Urinary bladder (tissue), 4 donors: Measurements from ENCODE around the gene MYF6. TPM values are rescaled to one million over a fixed set of nuclear protein-coding genes. Genes with fewer than 3 reads are reported as not detected.

Experiments used
- DNase-seq: peaks from one replicate; pipeline ENCODE4 v3.0.0-alpha.2; 2015; ENCODE audit errors: extremely low spot score
- H3K27ac ChIP-seq: one replicate; pipeline ENCODE4 v1.5.1; 2013; ENCODE audit warnings: low read depth, mild to moderate bottlenecking, moderate library complexity
- H3K36me3 ChIP-seq: one replicate; pipeline ENCODE4 v1.6.1; 2013; ENCODE audit warnings: mild to moderate bottlenecking, moderate library complexity; ENCODE audit not compliant: insufficient read depth
- H3K4me1 ChIP-seq: one replicate; pipeline ENCODE4 v1.6.1; 2013; ENCODE audit warnings: mild to moderate bottlenecking, moderate library complexity; ENCODE audit not compliant: insufficient read depth
- H3K4me3 ChIP-seq: one replicate; pipeline ENCODE4 v1.5.1; 2013; ENCODE audit warnings: low read depth, low read length
- WGBS: extraction: QIAGEN DNeasy Blood & Tissue Kit; methylation state at CpG from one replicate; pipeline ENCODE4 v1.1.7; 2013; 5-methylcytosine and 5-hydroxymethylcytosine counted together
- polyA plus RNA-seq: library from polyadenylated mRNA; stranded (reverse); fragments of 200-250 nt; gene quantifications from one replicate; pipeline ENCODE4 v1.2.3, GENCODE V29; 2013
- total RNA-seq: library from RNA; depleted of rRNA; stranded (reverse); fragments of >200 nt; gene quantifications from one replicate; pipeline ENCODE4 v1.2.3, GENCODE V29; 2014
- donor health status: healthy with polysubstance abuse.
- donor health status: healthy.

Gene MYF6
- total and polyA plus RNA-seq, 2 donors: 8.6 TPM; not detected in 1

DNA sequence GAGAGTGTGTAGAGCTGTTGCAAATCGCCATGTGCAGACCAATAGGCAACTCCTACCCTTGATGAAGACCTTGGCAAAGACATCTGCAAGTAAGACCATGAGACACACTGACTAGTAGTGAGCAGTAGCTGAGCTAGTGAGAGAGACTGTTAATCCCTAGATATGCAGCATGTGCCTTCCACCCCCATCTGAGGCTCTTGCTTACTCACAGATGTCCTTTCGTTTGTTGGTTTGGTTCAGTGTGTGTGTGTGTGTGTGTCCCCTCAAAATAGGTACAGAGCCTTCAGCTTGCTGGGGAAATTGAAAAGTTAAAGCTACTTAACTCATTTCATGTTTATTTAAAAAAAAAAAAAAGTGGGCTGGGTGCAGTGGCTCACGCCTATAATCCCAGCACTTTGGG is 46.8 kb downstream of the MYF6 start:
- DNase-seq: no peak
- Histone ChIP-seq H3K27ac (no peak overlapping the region), H3K36me3 (no peaks in the 10 kb centered on the region), H3K4me3 (no peak overlapping the region), H3K4me1 (no peaks in the 10 kb centered on the region)
- 97% methylated on average over 3 of the region's 3 CpGs for WGBS

DNA sequence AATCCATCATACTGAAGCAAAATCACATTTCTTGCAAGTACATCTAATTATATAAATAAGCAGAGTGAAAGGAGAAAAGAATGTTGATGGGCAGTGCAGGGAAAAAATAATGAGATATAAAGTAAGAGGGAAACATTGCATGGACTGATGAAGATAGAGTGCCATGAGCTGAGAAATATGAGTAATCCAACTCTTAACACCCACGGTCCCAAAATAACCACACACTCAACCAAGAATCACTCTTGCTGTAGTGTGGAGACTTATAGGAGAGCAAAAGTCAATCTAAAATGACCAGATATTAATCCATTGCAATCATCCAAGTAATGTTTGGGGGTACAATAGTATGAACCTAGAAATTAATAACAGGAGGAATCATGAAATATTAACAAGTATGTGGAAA is 49.4 kb downstream of the MYF6 start:
- H3K27ac ChIP-seq: no peak overlapping the region
- no peaks in the 10 kb centered on the region for H3K4me1 ChIP-seq
- WGBS: 88% methylated on average over 1 of the region's 1 CpG
- H3K4me3 ChIP-seq: no peak overlapping the region
- no peak for DNase-seq
- no peaks in the 10 kb centered on the region for H3K36me3 ChIP-seq

Other genes starting within 250 kb of the MYF6 start
- 5.4 TPM for gene MYF5, start 9.3 kb downstream of the MYF6 start, total RNA-seq
- gene MYF5, start 9.3 kb downstream of the MYF6 start, polyA plus RNA-seq: not detected
- 31.2 TPM for gene LIN7A, start 230.3 kb downstream of the MYF6 start, total RNA-seq
- 6.2 TPM for gene LIN7A, start 230.3 kb downstream of the MYF6 start, polyA plus RNA-seq